ENCODE data around the gene SLC6A14. TPM values are rescaled to one million over a fixed set of nuclear protein-coding genes. Genes with fewer than 3 reads are reported as not detected.

Gene SLC6A14
- total RNA-seq, 4 donors from 2014 or later, result 0.48 to 0.55 TPM; not detected in 2

DNA sequence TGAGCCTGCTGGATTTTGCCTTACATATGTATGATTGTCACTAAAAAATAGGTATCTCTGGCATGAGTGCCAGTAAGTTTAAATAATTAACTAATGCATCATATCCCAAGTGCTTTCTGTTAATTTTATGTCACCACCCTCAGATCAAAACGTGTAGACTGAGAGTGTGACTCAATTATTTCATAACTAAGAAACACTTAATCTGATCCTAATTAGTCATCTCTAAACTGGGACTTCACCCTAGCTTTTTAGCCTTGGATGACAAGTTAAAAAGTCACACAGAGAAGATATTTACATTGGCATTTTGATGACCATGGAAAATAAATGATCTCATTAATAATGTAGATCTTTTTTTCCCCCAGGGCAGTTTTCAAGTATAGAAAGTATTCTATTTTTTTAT is 23.1 kb upstream of the SLC6A14 start:
- Histone ChIP-seq H3K4me1 (no peaks in the 10 kb centered on the region), H3K27ac (no peak overlapping the region), H3K27me3 (no peaks in the 10 kb centered on the region), H3K4me3 (no peak overlapping the region), H3K9me3 (no peaks in the 10 kb centered on the region), H3K36me3 (no peaks in the 10 kb centered on the region)
- 17 to 33% methylated on average over 1 of the region's 1 CpG for WGBS, 2 donors (ENCODE audit: low coverage in 1 of 2)
- intact Hi-C loops (cut with DNase I; ENCODE audit: low total_unique reads), result no loop called here
- TF ChIP-seq, protein P1, sequence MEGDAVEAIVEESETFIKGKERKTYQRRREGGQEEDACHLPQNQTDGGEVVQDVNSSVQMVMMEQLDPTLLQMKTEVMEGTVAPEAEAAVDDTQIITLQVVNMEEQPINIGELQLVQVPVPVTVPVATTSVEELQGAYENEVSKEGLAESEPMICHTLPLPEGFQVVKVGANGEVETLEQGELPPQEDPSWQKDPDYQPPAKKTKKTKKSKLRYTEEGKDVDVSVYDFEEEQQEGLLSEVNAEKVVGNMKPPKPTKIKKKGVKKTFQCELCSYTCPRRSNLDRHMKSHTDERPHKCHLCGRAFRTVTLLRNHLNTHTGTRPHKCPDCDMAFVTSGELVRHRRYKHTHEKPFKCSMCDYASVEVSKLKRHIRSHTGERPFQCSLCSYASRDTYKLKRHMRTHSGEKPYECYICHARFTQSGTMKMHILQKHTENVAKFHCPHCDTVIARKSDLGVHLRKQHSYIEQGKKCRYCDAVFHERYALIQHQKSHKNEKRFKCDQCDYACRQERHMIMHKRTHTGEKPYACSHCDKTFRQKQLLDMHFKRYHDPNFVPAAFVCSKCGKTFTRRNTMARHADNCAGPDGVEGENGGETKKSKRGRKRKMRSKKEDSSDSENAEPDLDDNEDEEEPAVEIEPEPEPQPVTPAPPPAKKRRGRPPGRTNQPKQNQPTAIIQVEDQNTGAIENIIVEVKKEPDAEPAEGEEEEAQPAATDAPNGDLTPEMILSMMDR (IDR thresholded peaks at IDR 0.05), result no peak
- TF ChIP-seq POLR2AphosphoS5 (IDR thresholded peaks at IDR 0.05) (no peak), EP300 (IDR thresholded peaks at IDR 0.05; ENCODE audit: low read depth) (no peak), POLR2A (IDR thresholded peaks at IDR 0.05) (no peak)
- in situ Hi-C loops (cut with MboI; ENCODE audit: low pct_ligation_motif_present in 1 of 4, low pct_unique_long_range_greater_than_20kb in 1 of 4, low sequenced_read_pairs in 3 of 4), result no loop called here
- DNase-seq, result no peak

DNA sequence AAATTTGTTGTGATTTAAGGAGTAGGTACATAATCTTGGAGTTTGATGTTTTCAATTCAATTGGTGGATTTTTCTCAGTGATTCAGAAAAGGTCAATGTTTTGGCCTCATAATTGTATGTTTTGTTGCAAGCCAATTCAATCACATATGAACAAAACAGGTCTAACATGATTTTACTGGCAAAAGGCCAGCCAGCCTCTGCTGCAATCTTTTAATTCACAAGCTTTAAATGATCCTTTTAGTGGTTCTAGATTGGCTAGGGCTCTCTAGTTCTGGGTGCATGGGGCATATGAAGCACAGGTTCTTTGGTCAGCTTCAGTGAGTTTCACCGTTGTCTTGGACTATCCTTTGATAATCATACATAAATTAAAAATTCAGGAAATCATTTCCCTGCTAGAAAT is 19.2 kb upstream of the SLC6A14 start:
- Histone ChIP-seq H3K4me3 (no peak overlapping the region), H3K27me3 (no peaks in the 10 kb centered on the region), H3K36me3 (no peaks in the 10 kb centered on the region), H3K4me1 (no peaks in the 10 kb centered on the region), H3K27ac (no peak overlapping the region), H3K9me3 (no peaks in the 10 kb centered on the region)
- WGBS, 2 donors (ENCODE audit: low coverage in 1 of 2), result 84% methylated on average over 1 of the region's 1 CpG; no CpG with 5 or more reads in 1 of the 2 donors
- no peak for DNase-seq
- TF ChIP-seq, protein P1 (IDR thresholded peaks at IDR 0.05), result no peak
- TF ChIP-seq EP300 (IDR thresholded peaks at IDR 0.05; ENCODE audit: low read depth) (no peak), POLR2A (IDR thresholded peaks at IDR 0.05) (no peak)
- in situ Hi-C loops (cut with MboI; ENCODE audit: low pct_ligation_motif_present in 1 of 4, low pct_unique_long_range_greater_than_20kb in 1 of 4, low sequenced_read_pairs in 3 of 4), result no loop called here
- intact Hi-C loops (cut with DNase I; ENCODE audit: low total_unique reads), result no loop called here

DNA sequence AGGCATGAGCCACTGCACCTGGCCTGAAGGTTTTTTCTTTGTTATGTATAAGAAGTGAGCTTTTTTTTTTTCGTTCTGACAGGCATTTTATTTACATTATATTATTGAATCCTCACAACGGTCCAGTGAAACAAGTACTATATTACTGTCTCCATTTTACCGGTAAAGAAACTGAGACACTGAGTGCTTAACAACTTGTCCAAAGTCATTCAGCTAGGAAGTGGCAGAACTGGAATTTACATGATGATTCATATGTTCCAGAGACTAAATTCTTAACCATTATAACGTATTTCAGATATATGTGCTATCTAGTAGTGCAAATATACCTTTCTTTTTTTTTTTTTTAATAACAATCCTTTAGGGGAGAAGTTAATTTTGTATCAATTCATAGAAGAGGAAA is 18.4 kb upstream of the SLC6A14 start:
- no peaks in the 10 kb centered on the region for H3K27me3 ChIP-seq
- in situ Hi-C loops (cut with MboI; ENCODE audit: low pct_ligation_motif_present in 1 of 4, low pct_unique_long_range_greater_than_20kb in 1 of 4, low sequenced_read_pairs in 3 of 4), result no loop called here
- H3K36me3 ChIP-seq, result no peaks in the 10 kb centered on the region
- H3K9me3 ChIP-seq, result no peaks in the 10 kb centered on the region
- TF ChIP-seq EP300 (IDR thresholded peaks at IDR 0.05; ENCODE audit: low read depth) (no peak), POLR2AphosphoS5 (IDR thresholded peaks at IDR 0.05) (no peak), POLR2A (IDR thresholded peaks at IDR 0.05) (no peak)
- TF ChIP-seq, protein P1 (IDR thresholded peaks at IDR 0.05), result no peak
- intact Hi-C loops (cut with DNase I; ENCODE audit: low total_unique reads), result no loop called here
- H3K4me1 ChIP-seq, result no peaks in the 10 kb centered on the region
- no peak overlapping the region for H3K4me3 ChIP-seq
- DNase-seq, result no peak
- 30 to 56% methylated on average over 2 to 4 of the region's 4 CpGs for WGBS, 2 donors (ENCODE audit: low coverage in 1 of 2)
- no peak overlapping the region for H3K27ac ChIP-seq

DNA sequence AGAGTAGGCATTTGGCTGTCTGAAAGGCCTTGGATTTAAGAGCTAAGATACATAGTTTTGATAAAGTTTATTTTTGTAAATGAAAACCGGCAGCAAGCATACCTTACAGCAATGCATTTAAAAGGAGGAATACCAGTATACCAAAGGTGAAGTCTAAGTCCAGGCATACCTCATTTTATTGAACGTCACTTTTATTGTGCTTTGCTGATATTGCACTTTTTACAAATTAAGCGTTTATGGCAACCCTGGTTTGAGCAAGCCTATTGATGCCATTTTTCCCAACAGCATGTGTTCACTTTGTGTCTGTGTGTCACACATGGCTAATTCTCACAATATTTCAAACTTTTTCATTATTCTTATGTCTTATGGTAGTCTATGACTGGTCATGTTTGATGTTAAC is 8.4 kb upstream of the SLC6A14 start:
- Histone ChIP-seq H3K27ac (no peak overlapping the region), H3K36me3 (no peaks in the 10 kb centered on the region), H3K4me1 (no peaks in the 10 kb centered on the region), H3K9me3 (no peaks in the 10 kb centered on the region), H3K4me3 (no peak overlapping the region), H3K27me3 (no peaks in the 10 kb centered on the region)
- no peak for DNase-seq
- intact Hi-C loops (cut with DNase I; ENCODE audit: low total_unique reads), result no loop called here
- TF ChIP-seq POLR2AphosphoS5 (IDR thresholded peaks at IDR 0.05) (no peak), EP300 (IDR thresholded peaks at IDR 0.05; ENCODE audit: low read depth) (no peak), POLR2A (IDR thresholded peaks at IDR 0.05) (no peak)
- TF ChIP-seq, protein P1 (IDR thresholded peaks at IDR 0.05), result no peak
- WGBS, 2 donors (ENCODE audit: low coverage in 1 of 2), result 62 to 71% methylated on average over 3 of the region's 3 CpGs
- in situ Hi-C loops (cut with MboI; ENCODE audit: low pct_ligation_motif_present in 1 of 4, low pct_unique_long_range_greater_than_20kb in 1 of 4, low sequenced_read_pairs in 3 of 4), result no loop called here

Data from transverse colon (tissue), 4 donors.